ENCODE measurements around the gene LCN15.

- TF ChIP-seq CTCF (conservative IDR thresholded peaks at IDR 0.05; ENCODE audit: low read depth, low read length), result no peak
- TF ChIP-seq EZH2phosphoT487 (IDR thresholded peaks at IDR 0.05; ENCODE audit: borderline replicate concordance, low read length), result no peak
- no peak for TF ChIP-seq EZH2 (IDR thresholded peaks at IDR 0.05; ENCODE audit: low read length, unreplicated experiment)
Measured at GRCh38 chr9:136807281-136808074, 43.2 kb upstream of the LCN15 start, which contains the start of gene RABL6.

All from PC-3 (cell line).